ENCODE measurements around the gene SH3TC2. TPM values are rescaled to one million over a fixed set of nuclear protein-coding genes. Genes with fewer than 3 reads are reported as not detected.

The SH3TC2 gene
- total RNA-seq, 1 donor from 2014 or later, result 0.21 TPM

GRCh38 chr5:148957591-148958202, 105.2 kb downstream of the SH3TC2 start:
- TF ChIP-seq CTCF (IDR thresholded peaks at IDR 0.05), result peak; percentile 32 to 72 (median 53)
- Histone ChIP-seq H3K4me1 (no peaks in the 10 kb centered on the region), H3K27me3 (no peaks in the 10 kb centered on the region), H3K36me3 (no peaks in the 10 kb centered on the region), H3K27ac (no peak overlapping the region), H3K9me3 (no peaks in the 10 kb centered on the region), H3K4me3 (no peak overlapping the region)
- intact Hi-C loops (cut with DNase I), result no loop called here
- DNase-seq (ENCODE audit: low spot score in 2 of 2), result no peak

- H3K4me3 ChIP-seq, result no peak overlapping the region
- intact Hi-C loops (cut with DNase I), result no loop called here
Observed at GRCh38 chr5:148956477-148957385, 106.1 kb downstream of the SH3TC2 start.

More at GRCh38 chr5:148956477-148957385, 106.1 kb downstream of the SH3TC2 start:
- no peaks in the 10 kb centered on the region for H3K4me1 ChIP-seq
- no peak overlapping the region for H3K27ac ChIP-seq
- no peaks in the 10 kb centered on the region for H3K27me3 ChIP-seq
- no peaks in the 10 kb centered on the region for H3K9me3 ChIP-seq
- no peak for DNase-seq (ENCODE audit: low spot score in 2 of 2)
- no peak for TF ChIP-seq CTCF (IDR thresholded peaks at IDR 0.05)
- H3K36me3 ChIP-seq, result no peaks in the 10 kb centered on the region

Other genes with a start within 250 kb of the SH3TC2 start
- 11.2 TPM for gene ADRB2, start 236.5 kb downstream of the SH3TC2 start, total RNA-seq
- 25.8 TPM for gene ABLIM3, start 78.4 kb upstream of the SH3TC2 start, total RNA-seq
- 24.7 TPM for gene AFAP1L1, start 208.8 kb upstream of the SH3TC2 start, total RNA-seq

All from ascending aorta (tissue), 2 donors.